KMS-11 (cell line): ENCODE measurements around the gene SLC13A3.

Experiments
- H2AFZ ChIP-seq: fragments of 200-600 bp; sonication (generic); 2 replicates; pipeline ENCODE4 v1.6.1; 2016; ENCODE audit warnings: antibody characterized with exemption, mixed run types, low read depth
- H3K27ac ChIP-seq: fragments of 200-600 bp; sonication (generic); 2 replicates; pipeline ENCODE4 v1.6.1; 2016; ENCODE audit warnings: mild to moderate bottlenecking, mixed run types
- H3K27me3 ChIP-seq: fragments of 200-600 bp; sonication (generic); 2 replicates; pipeline ENCODE4 v1.6.1; 2017; ENCODE audit warnings: mild to moderate bottlenecking, low read depth, mixed run types, moderate library complexity; ENCODE audit not compliant: insufficient read depth
- H3K36me3 ChIP-seq: fragments of 200-600 bp; sonication (generic); 2 replicates; pipeline ENCODE4 v1.6.1; 2017; ENCODE audit warnings: mild to moderate bottlenecking, mixed run types; ENCODE audit not compliant: insufficient read depth
- H3K4me1 ChIP-seq: fragments of 200-600 bp; sonication (generic); 2 replicates; pipeline ENCODE4 v1.6.1; 2016; ENCODE audit warnings: mild to moderate bottlenecking, low read depth, mixed run types; ENCODE audit not compliant: poor library complexity, severe bottlenecking
- H3K4me2 ChIP-seq: fragments of 200-600 bp; sonication (generic); 2 replicates; pipeline ENCODE4 v1.7.0; 2016; ENCODE audit warnings: mild to moderate bottlenecking, mixed run types
- H3K4me3 ChIP-seq: fragments of 200-600 bp; sonication (generic); IDR thresholded peaks from 2 replicates; pipeline ENCODE4 v1.6.1; 2017; ENCODE audit warnings: low read depth, low read length, mixed read lengths; ENCODE audit not compliant: insufficient read depth
- H3K79me2 ChIP-seq: fragments of 200-600 bp; sonication (generic); 2 replicates; pipeline ENCODE4 v1.6.1; 2016; ENCODE audit warnings: low read depth, mixed run types; ENCODE audit not compliant: insufficient read depth
- H3K9ac ChIP-seq: fragments of 200-600 bp; sonication (generic); 2 replicates; pipeline ENCODE4 v1.6.1; 2016; ENCODE audit warnings: mild to moderate bottlenecking, mixed run types
- H4K20me1 ChIP-seq: fragments of 200-600 bp; sonication (generic); 2 replicates; pipeline ENCODE4 v1.6.1; 2016; ENCODE audit warnings: mild to moderate bottlenecking, mixed run types; ENCODE audit not compliant: insufficient read depth
- TF ChIP-seq, protein P1 (sequence below): fragments of 200-600 bp; sonication (generic); conservative IDR thresholded peaks from 2 replicates; pipeline ENCODE4 v1.6.1; 2017; ENCODE audit warnings: low read depth, mild to moderate bottlenecking, antibody characterized with exemption, low read length, moderate library complexity, mixed read lengths

The SLC13A3 gene

DNA sequence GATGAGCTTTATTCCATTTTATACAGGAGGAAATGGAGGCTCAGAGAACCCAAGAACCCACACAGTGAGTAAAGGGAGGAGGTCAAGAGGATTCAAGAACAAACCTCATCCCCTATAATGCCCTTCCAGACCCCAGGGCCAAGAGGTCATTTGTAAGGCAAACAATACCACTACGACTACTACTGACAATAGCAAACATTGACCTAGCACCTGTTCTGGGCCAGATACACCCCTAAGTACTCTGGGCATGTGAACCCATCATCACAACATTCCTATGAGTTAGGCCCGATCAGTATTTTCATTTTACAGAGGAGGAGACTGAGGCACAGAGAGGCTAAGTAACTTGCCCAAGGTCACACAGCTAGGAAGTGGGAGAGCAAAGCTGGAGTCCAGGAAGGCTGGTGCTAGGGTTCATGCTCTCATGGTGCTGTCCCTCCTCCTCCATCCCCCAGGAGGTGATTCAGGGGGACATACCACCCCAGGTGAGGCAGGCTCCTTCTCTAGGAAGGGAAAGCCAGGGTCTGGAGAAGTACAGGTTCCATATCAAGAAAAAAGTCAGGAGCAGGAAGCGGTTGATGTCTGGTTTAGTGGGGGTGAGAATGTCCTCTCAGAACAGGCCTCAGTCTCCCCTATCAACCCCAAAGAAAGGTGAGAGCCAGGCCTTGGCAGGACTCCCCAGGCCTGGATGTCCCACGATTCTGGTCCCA is 13.7 kb downstream of the SLC13A3 start:
- no peak overlapping the region for H3K9ac ChIP-seq
- TF ChIP-seq, protein P1, sequence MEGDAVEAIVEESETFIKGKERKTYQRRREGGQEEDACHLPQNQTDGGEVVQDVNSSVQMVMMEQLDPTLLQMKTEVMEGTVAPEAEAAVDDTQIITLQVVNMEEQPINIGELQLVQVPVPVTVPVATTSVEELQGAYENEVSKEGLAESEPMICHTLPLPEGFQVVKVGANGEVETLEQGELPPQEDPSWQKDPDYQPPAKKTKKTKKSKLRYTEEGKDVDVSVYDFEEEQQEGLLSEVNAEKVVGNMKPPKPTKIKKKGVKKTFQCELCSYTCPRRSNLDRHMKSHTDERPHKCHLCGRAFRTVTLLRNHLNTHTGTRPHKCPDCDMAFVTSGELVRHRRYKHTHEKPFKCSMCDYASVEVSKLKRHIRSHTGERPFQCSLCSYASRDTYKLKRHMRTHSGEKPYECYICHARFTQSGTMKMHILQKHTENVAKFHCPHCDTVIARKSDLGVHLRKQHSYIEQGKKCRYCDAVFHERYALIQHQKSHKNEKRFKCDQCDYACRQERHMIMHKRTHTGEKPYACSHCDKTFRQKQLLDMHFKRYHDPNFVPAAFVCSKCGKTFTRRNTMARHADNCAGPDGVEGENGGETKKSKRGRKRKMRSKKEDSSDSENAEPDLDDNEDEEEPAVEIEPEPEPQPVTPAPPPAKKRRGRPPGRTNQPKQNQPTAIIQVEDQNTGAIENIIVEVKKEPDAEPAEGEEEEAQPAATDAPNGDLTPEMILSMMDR: no peak

DNA sequence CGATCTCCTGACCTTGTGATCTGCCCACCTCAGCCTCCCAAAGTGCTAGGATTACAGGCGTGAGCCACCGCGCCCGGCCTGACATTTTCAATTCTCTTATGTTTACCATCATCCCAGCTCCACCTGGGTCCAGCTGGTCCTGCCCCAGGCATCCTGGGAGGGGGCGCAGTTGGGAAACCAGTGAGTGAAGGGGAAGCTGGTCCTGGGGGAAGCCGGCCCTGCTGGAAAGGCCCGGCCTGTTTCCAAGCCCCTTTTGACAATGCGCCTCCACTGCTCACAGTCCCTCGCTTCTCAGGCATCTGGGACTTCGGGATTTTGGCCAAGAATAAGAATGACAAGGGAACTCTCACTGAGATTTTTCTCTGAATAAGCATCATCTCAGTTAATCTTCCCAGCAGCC is 14.2 kb downstream of the SLC13A3 start:
- TF ChIP-seq, protein P1: no peak
- Histone ChIP-seq H3K27ac (no peak overlapping the region), H3K4me1 (no peaks in the 10 kb centered on the region), H2AFZ (no peak overlapping the region), H3K9ac (no peak overlapping the region), H3K4me2 (no peak overlapping the region), H3K4me3 (no peak overlapping the region), H3K27me3 (no peaks in the 10 kb centered on the region), H3K36me3 (no peaks in the 10 kb centered on the region), H3K79me2 (no peaks in the 10 kb centered on the region), H4K20me1 (no peaks in the 10 kb centered on the region)

More for the DNA sequence above, 13.7 kb downstream of the SLC13A3 start:
- Histone ChIP-seq H3K27ac (no peak overlapping the region), H3K27me3 (no peaks in the 10 kb centered on the region), H3K4me3 (no peak overlapping the region), H3K36me3 (no peaks in the 10 kb centered on the region), H3K4me1 (no peaks in the 10 kb centered on the region), H3K4me2 (no peak overlapping the region), H4K20me1 (no peaks in the 10 kb centered on the region), H2AFZ (no peak overlapping the region), H3K79me2 (no peaks in the 10 kb centered on the region)

GRCh38 chr20:46636514-46636913 is 14.7 kb downstream of the SLC13A3 start:
- no peaks in the 10 kb centered on the region for H4K20me1 ChIP-seq
- no peak overlapping the region for H3K27ac ChIP-seq
- H2AFZ ChIP-seq: no peak overlapping the region
- no peaks in the 10 kb centered on the region for H3K4me1 ChIP-seq
- H3K36me3 ChIP-seq: no peaks in the 10 kb centered on the region
- TF ChIP-seq, protein P1: no peak
- H3K9ac ChIP-seq: no peak overlapping the region
- no peak overlapping the region for H3K4me3 ChIP-seq
- H3K27me3 ChIP-seq: no peaks in the 10 kb centered on the region
- H3K79me2 ChIP-seq: no peaks in the 10 kb centered on the region
- no peak overlapping the region for H3K4me2 ChIP-seq

DNA sequence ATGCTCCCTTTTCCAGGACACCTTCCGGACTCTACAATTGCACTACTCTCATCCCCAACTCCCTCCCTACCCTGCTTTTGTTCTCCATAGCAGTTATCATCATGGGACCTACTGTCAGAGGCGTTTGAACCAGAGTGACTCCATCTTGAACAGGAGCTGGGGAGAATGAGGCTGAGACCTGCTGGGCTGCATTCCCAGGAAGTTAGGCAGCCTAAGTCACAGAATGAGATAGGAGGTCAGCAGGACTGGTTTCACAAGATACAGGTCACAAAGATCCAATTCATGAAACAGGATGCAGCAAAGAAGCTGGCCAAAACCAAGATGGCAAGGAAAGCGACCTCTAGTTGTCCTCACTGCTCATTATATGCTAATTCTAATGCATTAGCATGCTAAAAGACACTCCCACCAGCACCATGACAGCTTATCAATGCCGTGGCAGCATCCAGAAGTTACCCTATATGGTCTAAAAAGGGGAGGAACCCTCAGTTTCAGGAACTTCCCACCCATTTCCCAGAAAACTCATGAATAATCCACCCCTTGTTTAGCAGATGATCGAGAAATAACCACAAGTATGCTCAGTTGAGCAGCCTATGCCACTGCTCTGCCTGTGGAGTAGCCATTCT is 15.6 kb downstream of the SLC13A3 start:
- Histone ChIP-seq H3K27me3 (no peaks in the 10 kb centered on the region), H4K20me1 (no peaks in the 10 kb centered on the region), H3K36me3 (no peaks in the 10 kb centered on the region), H3K4me1 (no peaks in the 10 kb centered on the region), H2AFZ (no peak overlapping the region), H3K4me3 (no peak overlapping the region), H3K4me2 (no peak overlapping the region), H3K79me2 (no peaks in the 10 kb centered on the region), H3K27ac (no peak overlapping the region), H3K9ac (no peak overlapping the region)
- TF ChIP-seq, protein P1: no peak
